ENCODE data around the gene SDF2.

DNA sequence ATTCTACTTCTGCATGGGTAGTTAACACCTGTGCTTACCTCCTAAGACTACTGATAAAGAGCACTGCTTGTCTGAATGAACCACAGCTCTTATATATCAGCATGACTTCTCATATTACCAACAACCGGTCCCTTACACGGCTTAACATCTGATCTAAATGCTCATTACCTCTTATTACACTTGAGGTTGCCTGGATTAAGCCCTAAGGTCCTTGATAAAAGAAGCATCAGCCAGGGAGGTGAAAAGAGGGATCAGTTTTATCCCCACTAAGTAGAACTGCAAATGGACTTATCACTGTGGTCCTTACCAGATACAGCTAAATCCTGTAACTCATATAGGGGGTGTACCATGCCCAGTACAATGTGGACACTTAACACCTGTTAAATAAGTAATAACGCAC, 39.5 kb downstream of the SDF2 start:
- TF ChIP-seq, protein P1, sequence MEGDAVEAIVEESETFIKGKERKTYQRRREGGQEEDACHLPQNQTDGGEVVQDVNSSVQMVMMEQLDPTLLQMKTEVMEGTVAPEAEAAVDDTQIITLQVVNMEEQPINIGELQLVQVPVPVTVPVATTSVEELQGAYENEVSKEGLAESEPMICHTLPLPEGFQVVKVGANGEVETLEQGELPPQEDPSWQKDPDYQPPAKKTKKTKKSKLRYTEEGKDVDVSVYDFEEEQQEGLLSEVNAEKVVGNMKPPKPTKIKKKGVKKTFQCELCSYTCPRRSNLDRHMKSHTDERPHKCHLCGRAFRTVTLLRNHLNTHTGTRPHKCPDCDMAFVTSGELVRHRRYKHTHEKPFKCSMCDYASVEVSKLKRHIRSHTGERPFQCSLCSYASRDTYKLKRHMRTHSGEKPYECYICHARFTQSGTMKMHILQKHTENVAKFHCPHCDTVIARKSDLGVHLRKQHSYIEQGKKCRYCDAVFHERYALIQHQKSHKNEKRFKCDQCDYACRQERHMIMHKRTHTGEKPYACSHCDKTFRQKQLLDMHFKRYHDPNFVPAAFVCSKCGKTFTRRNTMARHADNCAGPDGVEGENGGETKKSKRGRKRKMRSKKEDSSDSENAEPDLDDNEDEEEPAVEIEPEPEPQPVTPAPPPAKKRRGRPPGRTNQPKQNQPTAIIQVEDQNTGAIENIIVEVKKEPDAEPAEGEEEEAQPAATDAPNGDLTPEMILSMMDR (IDR thresholded peaks at IDR 0.05; ENCODE audit: insufficient read depth, low read length, poor library complexity, severe bottlenecking) = no peak
- no peak for TF ChIP-seq EZH2phosphoT487 (conservative IDR thresholded peaks at IDR 0.05; ENCODE audit: low read length)

Data from SU-DHL-6 (cell line).